T-helper 22 cell (primary cell): ENCODE data around the gene TFIP11.

Experiments used
- DNase-seq: peaks from one replicate; pipeline ENCODE4 v3.0.0-alpha.2; 2020; ENCODE audit warnings: low read depth

Gene TFIP11

GRCh38 chr22:26447584-26448329, 64.5 kb downstream of the TFIP11 start:
- DNase-seq: no peak

GRCh38 chr22:26446808-26447515, 65.3 kb downstream of the TFIP11 start:
- no peak for DNase-seq

GRCh38 chr22:26445577-26446275, 66.5 kb downstream of the TFIP11 start:
- no peak for DNase-seq

- DNase-seq: no peak
Observed at GRCh38 chr22:26444777-26445176, 67.5 kb downstream of the TFIP11 start.

GRCh38 chr22:26443901-26444690, 68.2 kb downstream of the TFIP11 start:
- DNase-seq: no peak

- DNase-seq: no peak
Observed at GRCh38 chr22:26442086-26442756, 70.1 kb downstream of the TFIP11 start.
